KMS-11 (cell line): ENCODE measurements around the gene GPALPP1.
"Not testable (repeated sequence)": the region's sequence is repeated elsewhere in the genome, so short reads cannot be mapped to it uniquely, and the experiment has no call there.

Experiments
- H2AFZ ChIP-seq: fragments of 200-600 bp; sonication (generic); 2 replicates; pipeline ENCODE4 v1.6.1; 2016; ENCODE audit warnings: antibody characterized with exemption, mixed run types, low read depth
- H3K27ac ChIP-seq: fragments of 200-600 bp; sonication (generic); 2 replicates; pipeline ENCODE4 v1.6.1; 2016; ENCODE audit warnings: mild to moderate bottlenecking, mixed run types
- H3K27me3 ChIP-seq: fragments of 200-600 bp; sonication (generic); 2 replicates; pipeline ENCODE4 v1.6.1; 2017; ENCODE audit warnings: mild to moderate bottlenecking, low read depth, mixed run types, moderate library complexity; ENCODE audit not compliant: insufficient read depth
- H3K36me3 ChIP-seq: fragments of 200-600 bp; sonication (generic); 2 replicates; pipeline ENCODE4 v1.6.1; 2017; ENCODE audit warnings: mild to moderate bottlenecking, mixed run types; ENCODE audit not compliant: insufficient read depth
- H3K4me1 ChIP-seq: fragments of 200-600 bp; sonication (generic); 2 replicates; pipeline ENCODE4 v1.6.1; 2016; ENCODE audit warnings: mild to moderate bottlenecking, low read depth, mixed run types; ENCODE audit not compliant: poor library complexity, severe bottlenecking
- H3K4me2 ChIP-seq: fragments of 200-600 bp; sonication (generic); 2 replicates; pipeline ENCODE4 v1.7.0; 2016; ENCODE audit warnings: mild to moderate bottlenecking, mixed run types
- H3K4me3 ChIP-seq: fragments of 200-600 bp; sonication (generic); IDR thresholded peaks from 2 replicates; pipeline ENCODE4 v1.6.1; 2017; ENCODE audit warnings: low read depth, low read length, mixed read lengths; ENCODE audit not compliant: insufficient read depth
- H3K79me2 ChIP-seq: fragments of 200-600 bp; sonication (generic); 2 replicates; pipeline ENCODE4 v1.6.1; 2016; ENCODE audit warnings: low read depth, mixed run types; ENCODE audit not compliant: insufficient read depth
- H3K9ac ChIP-seq: fragments of 200-600 bp; sonication (generic); 2 replicates; pipeline ENCODE4 v1.6.1; 2016; ENCODE audit warnings: mild to moderate bottlenecking, mixed run types
- H4K20me1 ChIP-seq: fragments of 200-600 bp; sonication (generic); 2 replicates; pipeline ENCODE4 v1.6.1; 2016; ENCODE audit warnings: mild to moderate bottlenecking, mixed run types; ENCODE audit not compliant: insufficient read depth
- CTCF ChIP-seq: fragments of 200-600 bp; sonication (generic); conservative IDR thresholded peaks from 2 replicates; pipeline ENCODE4 v1.6.1; 2017; ENCODE audit warnings: low read depth, mild to moderate bottlenecking, antibody characterized with exemption, low read length, moderate library complexity, mixed read lengths

GPALPP1 gene

GRCh38 chr13:45055902-45056648 lies 66.7 kb downstream of the GPALPP1 start:
- Histone ChIP-seq H3K27ac (no peak overlapping the region), H3K4me2 (no peak overlapping the region), H2AFZ (no peak overlapping the region), H3K4me1 (no peaks in the 10 kb centered on the region), H3K27me3 (no peaks in the 10 kb centered on the region), H3K79me2 (no peaks in the 10 kb centered on the region), H3K4me3 (no peak overlapping the region), H3K36me3 (no peaks in the 10 kb centered on the region), H3K9ac (no peak overlapping the region), H4K20me1 (no peaks in the 10 kb centered on the region)
- TF ChIP-seq CTCF, result no peak

GRCh38 chr13:45060062-45060461 lies 70.7 kb downstream of the GPALPP1 start:
- Histone ChIP-seq H3K4me1 (no peaks in the 10 kb centered on the region), H3K27me3 (no peaks in the 10 kb centered on the region), H3K79me2 (no peaks in the 10 kb centered on the region), H2AFZ (no peak overlapping the region), H3K27ac (no peak overlapping the region), H3K9ac (no peak overlapping the region), H3K4me3 (no peak overlapping the region), H3K4me2 (no peak overlapping the region), H4K20me1 (no peaks in the 10 kb centered on the region), H3K36me3 (no peaks in the 10 kb centered on the region)
- TF ChIP-seq CTCF, result no peak

- no peaks in the 10 kb centered on the region for H3K79me2 ChIP-seq
- H4K20me1 ChIP-seq, result no peaks in the 10 kb centered on the region
- H3K9ac ChIP-seq, result no peak overlapping the region
- H3K4me3 ChIP-seq, result no peak overlapping the region
- TF ChIP-seq CTCF, result no peak
- H3K36me3 ChIP-seq, result no peaks in the 10 kb centered on the region
- no peaks in the 10 kb centered on the region for H3K27me3 ChIP-seq
- no peak overlapping the region for H3K27ac ChIP-seq
- H2AFZ ChIP-seq, result no peak overlapping the region
- H3K4me1 ChIP-seq, result no peaks in the 10 kb centered on the region
- H3K4me2 ChIP-seq, result no peak overlapping the region
These were observed 74.0 kb downstream of the GPALPP1 start for GRCh38 chr13:45063261-45063860.

- H3K4me1 ChIP-seq, H3K4me3 ChIP-seq, H3K36me3 ChIP-seq, H3K4me2 ChIP-seq, H3K27ac ChIP-seq, H3K9ac ChIP-seq, H3K27me3 ChIP-seq, H2AFZ ChIP-seq, H3K79me2 ChIP-seq, H4K20me1 ChIP-seq: not testable (repeated sequence)
These were observed 74.6 kb downstream of the GPALPP1 start for GRCh38 chr13:45063889-45064288.

GRCh38 chr13:45064889-45065288 lies 75.6 kb downstream of the GPALPP1 start:
- Histone ChIP-seq H4K20me1 (no peaks in the 10 kb centered on the region), H3K4me3 (no peak overlapping the region), H3K4me1 (no peaks in the 10 kb centered on the region), H3K27me3 (no peaks in the 10 kb centered on the region), H3K27ac (no peak overlapping the region), H3K9ac (no peak overlapping the region), H3K4me2 (no peak overlapping the region), H2AFZ (no peak overlapping the region), H3K79me2 (no peaks in the 10 kb centered on the region), H3K36me3 (no peaks in the 10 kb centered on the region)
- TF ChIP-seq CTCF, result no peak
